ENCODE data around the gene KLHL22.
"Not testable (repeated sequence)": the region's sequence is repeated elsewhere in the genome, so short reads cannot be mapped to it uniquely, and the experiment has no call there.

The KLHL22 gene

DNA sequence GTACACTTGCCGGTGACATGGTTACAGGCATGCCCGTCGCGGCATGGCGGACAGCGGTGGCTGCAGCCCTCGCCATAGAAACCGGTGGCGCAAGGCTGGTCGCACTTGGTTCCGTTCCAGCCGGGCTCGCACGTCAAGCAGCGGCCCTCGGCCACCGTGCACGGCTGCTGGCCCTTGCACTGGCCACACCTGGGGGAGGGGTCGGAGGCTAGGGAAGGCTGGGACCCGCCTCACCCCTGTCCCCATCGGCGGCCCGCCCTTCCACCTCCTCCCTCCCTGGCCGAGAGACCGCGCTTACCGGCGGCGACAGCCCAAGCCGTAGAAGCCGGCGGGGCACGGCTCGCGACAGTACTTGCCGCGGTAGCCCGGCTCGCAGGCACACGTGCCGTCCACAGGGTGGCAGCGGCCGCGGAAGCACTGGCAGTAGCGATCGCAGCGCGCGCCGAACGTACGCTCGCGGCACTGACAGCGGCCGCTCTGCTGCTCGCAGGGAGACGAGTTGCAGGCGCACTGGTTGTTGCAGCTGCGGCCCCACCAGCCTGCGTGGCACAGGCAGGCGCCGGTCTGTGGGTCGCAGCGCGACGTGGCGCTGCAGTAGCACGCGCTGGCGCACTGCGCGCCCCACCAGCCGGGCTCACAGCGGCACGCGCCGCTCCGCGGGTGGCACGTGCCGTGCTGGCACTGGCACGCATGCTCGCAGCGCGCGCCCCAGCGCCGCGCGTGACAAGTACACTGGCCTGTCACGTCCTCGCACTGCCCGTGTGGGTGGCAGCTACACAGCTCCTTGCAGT is 64.7 kb downstream of the KLHL22 start:
- DNase-seq, result no peak

DNA sequence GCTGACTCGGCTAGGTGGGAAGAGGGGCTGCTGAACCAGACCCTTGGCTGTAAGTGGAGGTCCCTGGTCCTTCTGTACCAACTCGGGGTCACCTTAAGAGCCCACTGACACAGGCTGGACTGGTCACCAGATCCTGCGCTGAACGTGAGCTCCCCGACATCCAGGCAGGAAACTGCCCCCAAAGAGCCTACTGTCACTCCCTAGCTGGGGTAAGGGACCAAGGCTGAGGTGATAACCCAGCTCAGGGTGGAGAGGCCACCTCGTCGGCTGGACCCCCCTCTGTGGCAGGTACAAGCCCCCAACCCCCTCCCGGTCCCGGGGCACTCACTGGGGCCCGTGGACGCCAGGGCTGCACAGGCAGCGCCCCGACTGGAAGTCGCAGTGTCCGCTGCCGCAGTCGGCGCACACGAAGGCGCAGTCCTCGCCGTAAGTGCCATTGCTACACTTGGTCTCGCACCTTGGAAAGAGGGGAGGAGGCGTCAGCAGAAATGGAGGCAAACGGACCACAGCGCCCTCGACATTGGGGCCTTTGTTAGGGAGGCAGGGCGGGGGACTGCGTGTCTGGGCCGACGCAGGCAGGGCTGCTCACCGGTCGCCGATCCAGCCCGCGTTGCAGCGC is 65.4 kb downstream of the KLHL22 start:
- no peak for DNase-seq

GRCh38 chr22:20429254-20430100 is 66.1 kb downstream of the KLHL22 start:
- no peak for DNase-seq

DNA sequence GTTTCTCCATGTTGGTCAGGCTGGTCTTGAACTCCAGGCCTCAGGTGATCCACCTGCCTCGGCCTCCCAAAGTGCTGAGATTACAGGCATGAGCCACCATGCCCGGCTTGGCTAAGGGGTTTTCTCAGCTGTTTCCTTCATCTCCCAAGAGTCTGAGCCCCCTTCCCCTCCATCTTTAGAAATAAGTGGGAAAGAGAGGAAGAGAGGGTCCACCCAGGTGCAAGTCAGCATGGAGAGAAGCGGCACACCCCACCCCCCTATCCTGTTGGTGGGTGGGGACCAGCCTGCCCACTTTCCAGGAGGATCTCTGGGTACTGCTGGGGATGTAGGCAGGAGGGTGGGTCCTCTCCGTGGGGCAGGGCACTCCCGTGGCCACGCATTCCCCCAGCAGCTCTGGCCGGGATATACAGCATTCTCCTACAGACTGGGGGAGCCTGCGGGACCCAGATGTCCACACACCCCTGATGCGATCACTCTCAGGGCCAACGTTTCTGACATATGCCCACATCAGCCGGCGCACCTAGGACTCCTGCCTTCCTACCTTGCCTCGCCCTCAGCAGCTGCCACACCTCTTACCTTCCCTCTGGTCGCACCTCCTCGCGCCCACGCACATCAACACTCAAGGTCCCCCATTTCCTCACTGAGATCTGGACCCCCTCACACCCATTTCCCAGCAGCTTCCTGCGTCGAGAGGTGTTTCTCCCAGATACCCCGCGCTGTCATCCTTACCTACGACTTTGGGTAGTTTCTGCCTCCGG is 66.9 kb downstream of the KLHL22 start:
- DNase-seq, result no peak

- DNase-seq, result no peak
These were observed 67.6 kb downstream of the KLHL22 start for GRCh38 chr22:20427945-20428417.

GRCh38 chr22:20427104-20427944 is 68.3 kb downstream of the KLHL22 start:
- DNase-seq, result no peak

DNA sequence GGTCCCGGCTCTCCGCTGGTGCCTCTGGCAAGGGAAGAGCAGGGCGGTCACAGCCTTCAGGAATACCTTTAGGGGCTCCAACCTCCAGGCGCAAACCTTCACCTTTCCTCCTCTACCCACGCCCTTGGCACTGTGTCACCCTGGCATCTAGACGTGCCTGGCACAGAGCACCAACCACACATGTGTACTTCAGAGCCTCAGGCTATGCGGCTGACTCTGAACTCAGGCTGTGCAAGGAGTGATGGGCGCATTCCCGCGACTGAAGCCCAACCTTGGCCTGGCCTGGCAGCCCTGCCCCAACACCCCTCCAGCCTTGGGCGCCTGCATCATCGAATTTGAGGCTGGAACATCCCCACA is 69.4 kb downstream of the KLHL22 start:
- DNase-seq, result no peak

- no peak for DNase-seq
These were observed 69.9 kb downstream of the KLHL22 start for GRCh38 chr22:20425566-20426258.

DNA sequence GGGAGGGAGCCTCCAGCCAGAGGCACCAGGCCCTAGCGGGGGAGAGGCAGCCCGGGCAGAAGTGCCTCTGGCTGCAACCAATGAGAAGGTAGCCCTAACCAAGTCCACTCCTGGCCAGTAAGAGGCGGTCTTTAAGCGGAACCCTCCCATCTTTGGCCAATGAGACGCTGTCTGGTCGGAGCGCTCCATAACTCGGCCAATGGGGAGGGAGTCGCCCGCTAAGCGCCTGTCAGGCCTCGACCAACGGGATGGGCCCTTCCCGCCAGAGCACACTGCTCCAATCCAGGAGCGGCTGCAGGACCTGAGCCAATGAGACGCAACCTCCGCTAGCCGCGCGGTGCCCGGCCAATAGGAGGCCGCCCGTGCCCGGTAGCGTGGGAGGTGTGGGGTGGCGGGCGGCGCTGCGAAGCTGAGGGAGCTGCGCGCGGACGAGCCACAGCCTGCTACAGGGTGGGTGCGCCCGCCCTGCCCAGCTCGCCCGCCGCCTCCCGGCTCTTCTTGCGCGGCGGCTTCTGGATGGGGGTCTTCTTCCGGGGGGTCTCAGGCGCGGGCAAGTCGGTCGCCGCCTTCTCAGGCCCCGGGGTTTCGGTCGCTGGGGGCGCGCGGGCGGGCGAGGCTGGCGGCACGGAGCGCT is 70.5 kb downstream of the KLHL22 start:
- no peak for DNase-seq

DNA sequence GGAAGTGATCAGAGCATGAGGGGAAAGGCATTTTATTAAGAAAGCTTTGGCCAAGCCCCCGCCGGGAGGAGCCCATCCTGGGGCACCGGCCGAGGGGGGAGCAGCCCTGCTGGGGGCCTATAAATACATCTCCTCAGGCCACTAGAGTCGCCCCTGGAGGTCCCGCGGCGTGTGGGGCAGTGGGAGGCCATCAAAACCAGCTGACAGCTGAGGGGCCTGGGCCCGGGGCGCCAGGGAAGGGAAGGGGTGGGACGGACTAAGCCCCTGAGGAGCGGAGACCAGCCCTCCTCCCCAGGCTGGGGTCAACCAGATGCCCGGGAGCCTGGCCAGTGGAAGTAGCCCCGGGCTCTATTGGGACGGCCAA is 71.0 kb downstream of the KLHL22 start:
- DNase-seq, result no peak

- no peak for DNase-seq
These were observed 71.6 kb downstream of the KLHL22 start for GRCh38 chr22:20423906-20424551.

DNA sequence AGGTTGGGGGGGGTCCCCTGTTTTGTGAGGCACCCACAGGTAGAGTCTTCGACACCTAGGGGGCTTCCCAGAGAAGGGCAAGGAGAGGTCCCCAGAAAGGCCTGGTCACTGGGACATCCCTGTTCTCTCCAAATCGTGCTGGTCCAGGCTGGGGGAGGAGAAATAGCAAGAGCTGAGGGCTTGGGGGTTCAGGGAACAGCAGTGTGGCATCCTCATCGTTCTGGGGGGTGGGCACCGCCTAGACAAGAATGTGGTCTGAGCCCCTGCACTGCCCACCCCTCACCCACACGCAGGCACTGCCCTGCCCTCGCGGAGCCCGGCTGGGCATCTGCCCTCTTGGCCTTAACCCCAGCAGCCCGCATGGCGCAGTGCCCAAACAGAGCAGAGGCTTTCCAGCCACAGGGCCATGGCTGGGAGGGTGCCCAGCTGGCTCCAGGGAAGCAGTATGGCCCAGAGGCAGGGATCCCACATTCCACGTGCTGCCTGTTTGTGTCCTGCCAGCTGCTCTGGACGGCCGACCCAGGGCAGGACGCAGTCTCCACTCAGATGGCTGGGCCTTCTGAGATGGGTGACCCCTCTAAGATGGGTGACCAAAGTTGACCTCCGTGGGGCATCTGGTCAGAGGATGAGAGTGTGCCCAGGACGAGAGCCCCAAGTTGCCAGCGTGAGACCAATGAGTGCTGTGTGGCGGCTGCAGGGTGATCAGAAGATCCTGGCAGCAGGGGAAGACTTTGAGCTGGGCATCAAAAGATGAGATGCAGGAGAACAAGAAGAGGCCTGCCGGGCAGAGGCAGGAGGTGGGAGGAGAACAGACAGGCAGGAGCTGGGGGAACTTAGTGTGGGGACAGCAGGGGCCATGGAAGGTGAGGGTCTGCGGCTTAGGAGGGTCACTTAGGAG is 72.3 kb downstream of the KLHL22 start:
- no peak for DNase-seq

DNA sequence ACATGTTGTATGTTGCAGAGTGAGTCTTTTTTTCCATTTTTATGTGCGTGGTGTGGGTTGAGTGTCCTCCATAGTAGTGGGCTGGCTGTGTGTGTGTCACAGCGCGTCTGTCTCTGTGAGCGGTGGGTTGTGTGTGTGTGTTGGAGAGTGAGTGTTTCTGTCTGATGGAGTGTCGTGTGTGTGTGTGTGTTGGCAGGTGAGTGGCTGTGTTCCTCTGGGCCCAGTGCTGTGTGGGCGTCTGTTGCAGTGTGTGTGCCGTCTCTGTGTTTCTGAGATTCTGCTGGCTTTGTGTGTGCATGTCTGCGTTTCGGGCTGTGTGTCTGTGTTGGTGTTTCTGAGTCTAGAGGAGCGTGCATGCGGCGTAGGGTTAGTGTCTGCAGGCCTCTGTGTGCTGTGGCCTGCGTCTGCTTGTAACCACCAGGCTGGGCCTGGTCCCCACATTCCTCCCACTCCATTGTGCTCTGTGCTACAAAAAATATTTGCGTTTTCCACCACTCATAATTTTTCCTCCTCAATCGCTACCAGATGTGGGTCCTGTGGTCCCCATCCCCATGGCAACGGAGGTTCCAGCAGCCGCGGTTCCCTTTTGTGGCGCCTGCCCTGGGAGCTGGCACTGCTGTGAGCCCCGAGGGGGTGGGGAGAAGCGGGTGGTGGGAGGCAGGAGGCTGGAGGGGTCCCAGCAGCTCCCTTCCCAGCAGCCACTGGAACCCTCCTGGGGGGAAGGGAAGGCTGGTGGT is 73.2 kb downstream of the KLHL22 start:
- DNase-seq, result no peak

DNA sequence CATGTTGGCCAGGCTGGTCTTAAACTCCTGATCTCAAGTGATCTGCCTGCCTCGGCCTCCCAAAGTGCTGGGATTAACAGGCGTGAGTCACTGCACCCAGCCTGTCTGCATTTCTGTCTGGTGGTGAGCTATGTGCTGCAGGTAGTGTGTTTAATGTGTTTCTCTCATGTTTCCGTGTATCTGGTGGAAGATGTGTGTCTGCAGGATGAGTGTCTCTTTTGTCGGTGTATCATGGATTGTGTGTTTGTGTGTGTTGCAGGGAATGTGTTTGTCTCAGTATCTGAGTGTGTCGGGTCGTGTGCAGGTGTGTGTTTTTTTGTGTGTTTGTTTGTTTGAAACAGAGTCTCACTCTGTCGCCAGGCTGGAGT is 74.1 kb downstream of the KLHL22 start:
- no peak for DNase-seq

- no peak for DNase-seq
These were observed 75.3 kb downstream of the KLHL22 start for GRCh38 chr22:20420157-20420842.

DNA sequence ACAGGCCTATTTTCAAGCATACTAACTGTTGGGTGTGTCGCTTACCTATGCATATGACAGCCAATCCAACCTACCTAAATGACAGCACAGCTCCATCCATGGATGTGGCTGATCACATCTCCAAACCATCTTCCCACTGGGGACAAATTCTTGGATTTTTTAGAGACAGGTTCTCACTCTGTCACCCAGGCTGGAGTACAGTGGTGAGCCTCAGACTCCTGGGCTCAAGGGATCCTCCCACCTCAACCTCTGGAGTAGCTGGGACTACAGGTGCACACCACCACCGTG is 76.0 kb downstream of the KLHL22 start:
- DNase-seq, result no peak

- no peak for DNase-seq
These were observed 77.3 kb downstream of the KLHL22 start for GRCh38 chr22:20418211-20418788.

GRCh38 chr22:20415699-20416098 is 79.9 kb downstream of the KLHL22 start:
- DNase-seq, result not testable (repeated sequence)

All from NCI-H187 treated with DMSO at 0.1 percent for 48 hours (cell line).